Hematopoietic multipotent progenitor cell treated with erythropoietin and hydrocortisone succinate and interleukin-3 and kit ligand, for 6 days (in vitro differentiated cells): Measurements from ENCODE around the gene CPSF4L.

Experiments
- DNase-seq: peaks from one replicate; pipeline ENCODE4 v3.0.0-alpha.2; 2015

Gene CPSF4L

DNA sequence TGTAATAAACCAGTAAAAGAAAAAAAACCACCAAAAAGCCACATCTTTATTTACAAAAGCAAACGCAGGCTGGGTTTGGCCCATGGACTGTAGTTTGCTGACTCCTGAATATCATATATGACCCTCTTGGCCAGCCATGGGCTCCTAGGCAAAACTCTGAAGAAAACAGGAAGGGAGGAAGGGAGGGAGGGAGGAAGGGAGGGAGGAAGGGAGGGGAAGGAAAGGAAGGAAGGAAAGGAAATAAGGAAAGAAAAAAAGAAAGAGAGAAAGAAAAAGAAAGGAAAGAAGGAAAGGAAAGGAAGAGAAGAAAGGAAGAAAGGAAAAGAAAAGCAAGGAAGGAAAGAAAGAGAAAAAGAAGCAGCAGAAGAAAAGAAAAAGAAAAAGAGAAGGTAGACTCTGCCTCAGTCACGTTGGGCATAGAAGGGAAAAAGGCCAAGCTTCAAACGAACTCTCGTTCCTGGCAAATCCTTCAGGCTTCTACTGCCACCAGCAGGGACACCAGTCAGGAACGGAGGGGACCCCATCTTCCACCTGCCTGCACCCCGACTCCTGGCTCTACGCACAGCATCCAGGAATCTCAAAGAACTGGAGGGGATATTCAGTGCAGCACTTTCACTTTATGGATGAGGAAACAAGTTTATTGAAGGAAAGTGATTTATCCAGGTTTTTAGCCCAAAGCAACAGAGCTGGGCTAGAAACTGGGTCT lies 28.0 kb upstream of the CPSF4L start:
- DNase-seq: no peak

GRCh38 chr17:73288534-73289302 lies 27.0 kb upstream of the CPSF4L start:
- peak; percentile 52 for DNase-seq

DNA sequence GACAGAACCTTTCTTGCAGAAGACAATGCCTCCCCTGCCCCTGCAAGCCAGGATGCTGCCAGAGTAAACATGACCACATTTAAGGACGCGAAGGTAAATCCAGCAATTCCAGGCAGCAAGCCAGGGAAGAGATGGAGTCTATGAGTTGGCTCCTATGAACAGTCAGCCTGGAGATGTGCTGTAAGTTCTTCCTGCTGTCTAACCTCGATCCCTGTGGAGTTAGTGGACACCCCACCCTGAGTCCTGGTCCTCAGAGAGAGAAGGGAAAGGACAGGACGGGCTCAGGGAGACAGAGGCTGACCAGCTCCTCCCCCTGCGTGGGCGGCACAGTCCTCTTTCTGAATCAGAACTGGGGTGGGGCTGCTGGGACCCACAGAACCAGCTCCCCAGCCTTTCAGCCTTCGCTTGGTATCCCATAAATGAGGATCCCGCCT lies 25.2 kb upstream of the CPSF4L start:
- DNase-seq: no peak

GRCh38 chr17:73285916-73286862 lies 24.5 kb upstream of the CPSF4L start:
- no peak for DNase-seq

DNA sequence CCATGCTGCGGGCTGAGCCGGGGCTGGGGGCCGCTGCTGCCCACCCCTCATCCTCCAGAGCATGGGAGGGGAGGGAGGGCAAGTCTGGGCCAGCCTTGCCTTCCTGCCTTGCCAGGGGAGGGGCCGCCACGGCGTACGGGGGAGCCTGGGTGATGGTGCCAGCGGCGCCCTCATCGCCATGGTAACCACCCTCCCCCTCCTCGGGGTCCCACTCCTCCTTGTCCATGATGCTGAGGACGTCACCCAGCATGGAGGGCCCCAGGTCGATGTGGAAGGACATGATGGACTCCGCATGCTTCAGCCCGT lies 23.9 kb upstream of the CPSF4L start:
- no peak for DNase-seq

GRCh38 chr17:73284906-73285602 lies 23.4 kb upstream of the CPSF4L start:
- no peak for DNase-seq

DNA sequence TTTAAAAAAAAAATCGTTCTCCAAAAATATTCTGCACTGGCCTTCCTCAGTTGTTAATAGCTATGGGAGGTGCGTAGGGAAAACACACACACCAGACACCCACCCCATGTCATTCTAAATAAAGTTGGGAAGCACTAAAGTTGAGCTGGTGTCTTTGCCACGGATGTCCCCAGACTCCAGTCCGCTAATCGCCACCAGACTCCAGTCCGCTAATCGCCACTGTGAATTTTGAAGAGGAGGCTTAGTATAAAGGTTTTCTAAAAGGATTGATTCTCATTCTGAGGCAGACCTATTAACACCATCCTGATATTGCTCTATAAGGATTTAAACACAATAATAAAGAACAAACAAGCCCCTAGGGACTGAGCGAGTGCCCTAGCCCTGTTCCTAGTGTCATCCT lies 22.7 kb upstream of the CPSF4L start:
- no peak for DNase-seq

DNA sequence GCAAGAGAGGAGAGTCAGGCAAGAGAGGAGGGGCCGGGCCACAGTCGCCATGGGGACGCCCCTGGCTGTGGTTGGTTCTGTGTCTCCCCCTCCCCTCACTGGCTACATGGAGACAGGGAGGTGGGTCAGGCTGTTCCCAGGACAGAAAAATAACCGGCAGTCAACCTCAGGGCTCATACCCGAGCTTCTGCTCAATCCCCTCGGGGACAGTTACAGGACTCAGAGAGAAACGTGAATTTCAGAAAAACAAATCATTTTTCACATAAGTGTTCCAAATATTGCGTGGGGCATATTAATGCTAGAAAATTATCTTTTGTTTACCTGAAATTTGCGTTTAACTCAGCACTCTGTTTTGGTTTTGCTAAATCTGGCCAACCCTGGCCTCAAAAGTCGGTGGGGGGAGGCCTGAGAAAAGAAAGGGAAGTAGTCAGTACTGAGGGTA lies 22.2 kb upstream of the CPSF4L start:
- no peak for DNase-seq

- DNase-seq: no peak
These were observed 21.6 kb upstream of the CPSF4L start for GRCh38 chr17:73283250-73283649.

- DNase-seq: no peak
These were observed 20.9 kb upstream of the CPSF4L start for GRCh38 chr17:73282629-73283028.

DNA sequence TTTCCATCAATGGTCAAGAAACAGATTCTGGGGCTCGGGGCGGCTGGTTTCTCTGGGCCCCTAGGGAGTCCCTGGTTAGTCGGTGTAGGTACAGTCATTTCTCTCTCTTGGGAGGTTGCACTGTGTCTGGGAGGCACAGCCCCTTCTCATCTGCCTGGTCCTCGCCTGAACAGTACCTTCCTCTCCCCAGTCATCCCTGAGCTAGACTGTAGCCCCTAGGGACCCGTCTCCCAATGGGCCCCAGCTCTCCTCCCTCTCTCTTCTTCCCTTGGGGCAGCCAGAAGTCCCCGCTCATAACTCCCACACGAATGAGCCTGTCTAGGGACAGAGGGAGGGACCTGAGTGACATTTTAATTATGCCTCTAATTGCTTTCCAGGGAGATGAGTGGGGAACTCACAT lies 20.2 kb upstream of the CPSF4L start:
- DNase-seq: no peak

DNA sequence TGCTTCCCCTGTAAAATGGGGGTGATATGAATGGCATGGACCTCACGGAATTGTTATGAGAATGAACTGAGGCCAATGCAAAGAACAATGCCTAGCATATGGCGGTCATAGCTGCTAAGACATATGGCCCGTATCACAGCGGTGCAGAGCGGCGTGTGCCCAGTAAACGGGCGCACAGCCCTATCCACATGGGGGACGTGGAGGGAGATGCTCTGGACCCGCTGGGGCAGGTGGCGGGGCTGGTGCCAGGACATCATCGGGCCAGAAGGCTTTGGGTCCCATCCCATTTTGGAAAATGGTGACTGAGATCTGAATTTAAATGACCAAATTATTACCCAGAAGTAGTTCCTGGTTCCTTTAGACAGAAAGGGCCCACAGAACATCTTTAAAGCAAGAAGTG lies 18.5 kb upstream of the CPSF4L start:
- DNase-seq: no peak

GRCh38 chr17:73279704-73280103 lies 18.0 kb upstream of the CPSF4L start:
- DNase-seq: no peak

- no peak for DNase-seq
These were observed 17.1 kb upstream of the CPSF4L start for GRCh38 chr17:73278465-73279453.

DNA sequence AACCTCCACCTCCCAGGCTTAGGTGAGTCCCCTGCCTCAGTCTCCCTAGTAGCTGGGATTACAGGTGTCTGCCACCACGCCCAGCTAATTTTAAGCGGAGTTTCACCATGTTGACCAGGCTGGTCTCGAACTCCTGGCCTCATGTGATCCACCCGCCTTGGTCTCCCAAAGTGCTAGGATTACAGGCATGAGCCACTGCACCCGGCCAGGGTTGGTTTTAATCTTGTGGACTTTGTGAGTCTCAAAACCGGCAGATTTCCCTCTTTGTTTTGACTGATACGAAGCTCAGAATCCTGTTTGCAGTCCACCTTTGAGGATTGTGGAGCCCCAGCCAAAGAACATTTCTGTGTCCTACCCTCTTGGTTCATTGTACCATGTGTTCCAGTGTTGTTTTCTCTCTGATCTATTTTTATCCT lies 16.4 kb upstream of the CPSF4L start:
- no peak for DNase-seq

- DNase-seq: no peak
These were observed 12.8 kb upstream of the CPSF4L start for GRCh38 chr17:73274490-73274889.

GRCh38 chr17:73272906-73273218 lies 11.2 kb upstream of the CPSF4L start:
- DNase-seq: no peak

GRCh38 chr17:73271072-73271471 lies 9.4 kb upstream of the CPSF4L start:
- DNase-seq: no peak

DNA sequence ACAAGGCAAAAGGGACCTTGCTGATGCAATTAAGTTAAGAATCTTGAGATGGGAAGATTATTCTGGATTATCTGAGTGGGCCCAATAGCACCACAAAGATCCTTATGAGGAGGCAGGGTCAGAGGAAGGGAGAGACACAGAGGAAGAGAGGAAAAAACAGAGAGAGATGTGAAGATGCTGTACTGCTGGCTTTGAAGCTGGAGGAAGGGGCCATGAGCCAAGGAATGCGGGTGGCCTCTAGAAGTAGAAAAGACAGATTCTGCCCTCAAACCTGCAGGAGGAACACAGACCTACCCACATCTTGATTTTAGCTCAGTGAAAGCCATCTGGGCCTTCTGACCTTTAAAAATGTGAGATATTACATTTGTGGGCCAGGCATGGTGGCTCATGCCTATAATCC lies 8.1 kb upstream of the CPSF4L start:
- no peak for DNase-seq

DNA sequence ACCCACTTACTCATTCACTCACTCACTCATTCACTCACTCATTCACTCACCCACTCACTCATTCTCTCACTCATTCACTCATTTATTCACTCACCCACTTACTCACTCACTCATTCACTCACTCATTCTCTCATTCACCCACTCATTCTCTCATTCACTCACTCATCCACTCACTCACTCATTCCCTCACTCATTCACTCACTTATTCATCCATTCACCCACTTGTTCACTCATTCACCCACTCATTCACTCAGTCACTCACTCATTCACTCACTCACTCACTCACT lies 7.6 kb upstream of the CPSF4L start:
- no peak for DNase-seq

GRCh38 chr17:73268582-73269328 lies 7.1 kb upstream of the CPSF4L start:
- DNase-seq: no peak
